ENCODE results near the gene PCIF1. TPM values are rescaled to one million over a fixed set of nuclear protein-coding genes. Genes with fewer than 3 reads are reported as not detected.
A peak's percentile ranks its signal among the peaks of the same experiment; 100 is the strongest.

PCIF1 gene
- total RNA-seq, 1 donor from 2014 or later = 13.0 TPM

DNA sequence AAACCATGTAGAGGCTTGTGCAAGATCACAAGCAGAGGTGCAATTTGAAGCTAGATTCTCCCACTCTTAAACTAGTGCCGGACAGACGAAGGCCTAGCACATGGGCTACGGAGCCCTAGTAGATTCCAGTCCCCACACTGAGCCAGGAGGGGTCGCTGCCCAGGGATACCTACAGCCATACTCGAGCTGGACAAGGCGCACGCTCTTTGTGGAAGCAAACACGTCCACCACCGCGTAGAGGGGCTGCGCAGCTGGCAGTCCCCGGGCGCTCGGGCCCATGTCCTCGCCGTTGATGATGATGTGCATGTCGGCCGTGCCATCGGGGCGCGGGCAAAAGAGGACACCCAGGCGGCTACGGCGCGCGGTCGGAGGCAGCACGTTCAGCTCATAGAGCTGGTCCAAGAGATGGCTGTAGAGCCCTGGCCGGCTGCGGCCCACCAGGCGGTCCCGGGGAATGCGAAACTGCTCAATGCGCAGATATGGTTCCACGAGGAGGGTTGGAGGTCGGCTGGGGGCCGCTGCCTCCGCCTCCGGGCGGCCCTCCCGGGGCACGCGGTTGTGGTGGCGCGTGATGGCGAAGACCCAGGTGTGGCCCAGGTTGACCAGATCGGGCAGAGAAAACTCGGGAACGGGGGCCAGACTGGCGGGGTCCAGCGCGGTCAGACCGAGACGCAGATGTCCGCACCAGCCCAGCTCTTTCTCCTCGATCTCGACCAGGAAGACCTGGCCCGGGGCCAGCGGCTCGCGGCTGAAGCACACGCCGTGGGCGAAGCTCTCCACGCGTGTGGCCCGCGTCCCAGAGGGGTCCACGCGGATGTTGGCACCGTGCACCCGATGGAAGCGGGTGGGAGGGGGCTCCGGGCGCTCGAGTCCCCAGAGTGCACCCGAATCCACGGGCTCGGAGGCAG, 44.2 kb upstream of the PCIF1 start:
- no peak for FAIRE-seq
- H3K4me3 Mint-ChIP-seq (ENCODE audit: unreplicated experiment) = peak overlapping the region; percentile 89
- H3K27ac ChIP-seq (ENCODE audit: low read depth, low read length) = peak overlapping the region; percentile 57

DNA sequence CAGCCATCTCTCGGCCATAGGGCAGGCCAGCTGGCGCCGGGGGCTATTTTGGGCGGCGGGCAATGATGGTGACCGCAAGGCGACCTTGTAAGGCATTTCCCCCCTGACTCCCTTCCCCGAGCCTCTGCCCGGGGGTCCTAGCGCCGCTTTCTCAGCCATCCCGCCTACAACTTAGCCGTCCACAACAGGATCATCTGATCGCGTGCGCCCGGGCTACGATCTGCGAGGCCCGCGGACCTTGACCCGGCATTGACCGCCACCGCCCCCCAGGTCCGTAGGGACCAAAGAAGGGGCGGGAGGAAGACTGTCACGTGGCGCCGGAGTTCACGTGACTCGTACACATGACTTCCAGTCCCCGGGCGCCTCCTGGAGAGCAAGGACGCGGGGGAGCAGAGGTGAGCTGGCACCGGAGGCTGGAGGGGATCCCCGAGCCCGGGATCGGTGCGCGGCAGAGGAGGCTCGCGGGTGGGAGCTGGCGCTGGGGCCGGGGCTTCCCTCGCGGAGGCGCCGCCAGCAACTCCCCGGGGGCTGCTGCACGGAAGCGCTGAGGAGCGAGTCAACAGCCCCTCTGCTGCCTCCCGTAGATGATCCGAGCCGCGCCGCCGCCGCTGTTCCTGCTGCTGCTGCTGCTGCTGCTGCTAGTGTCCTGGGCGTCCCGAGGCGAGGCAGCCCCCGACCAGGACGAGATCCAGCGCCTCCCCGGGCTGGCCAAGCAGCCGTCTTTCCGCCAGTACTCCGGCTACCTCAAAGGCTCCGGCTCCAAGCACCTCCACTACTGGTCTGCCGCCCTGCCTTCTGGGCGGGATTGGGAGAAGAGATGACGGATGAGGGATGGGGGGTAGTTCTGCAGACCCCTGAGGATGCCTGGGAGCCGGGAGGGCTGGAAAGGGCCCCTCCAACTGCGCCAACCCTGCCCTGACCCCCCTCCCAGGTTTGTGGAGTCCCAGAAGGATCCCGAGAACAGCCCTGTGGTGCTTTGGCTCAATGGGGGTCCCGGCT, 43.2 kb upstream of the PCIF1 start, which contains the start of the genes CTSA and NEURL2:
TSS of gene CTSA (plus strand) at position 351 of the 999 bp plus-strand sequence. CDS start at position 585, 234 bp downstream.
TSS of gene NEURL2 (minus strand) at position 224 of the 999 bp plus-strand sequence. CDS start at position 7, 217 bp downstream.
- H3K36me3 Mint-ChIP-seq (ENCODE audit: low read depth, unreplicated experiment) = peaks cover 14% of the 10 kb centered on the region
- H3K79me2 ChIP-seq (ENCODE audit: insufficient read depth, low read length) = peaks cover 16% of the 10 kb centered on the region
- H3K4me3 ChIP-seq (ENCODE audit: insufficient read depth, low read depth, low read length) = peak within 1 kb of the TSS; percentile 77
- TF ChIP-seq EZH2 (IDR thresholded peaks at IDR 0.05; ENCODE audit: insufficient read depth, low read length) = no peak
- TF ChIP-seq, protein P1, sequence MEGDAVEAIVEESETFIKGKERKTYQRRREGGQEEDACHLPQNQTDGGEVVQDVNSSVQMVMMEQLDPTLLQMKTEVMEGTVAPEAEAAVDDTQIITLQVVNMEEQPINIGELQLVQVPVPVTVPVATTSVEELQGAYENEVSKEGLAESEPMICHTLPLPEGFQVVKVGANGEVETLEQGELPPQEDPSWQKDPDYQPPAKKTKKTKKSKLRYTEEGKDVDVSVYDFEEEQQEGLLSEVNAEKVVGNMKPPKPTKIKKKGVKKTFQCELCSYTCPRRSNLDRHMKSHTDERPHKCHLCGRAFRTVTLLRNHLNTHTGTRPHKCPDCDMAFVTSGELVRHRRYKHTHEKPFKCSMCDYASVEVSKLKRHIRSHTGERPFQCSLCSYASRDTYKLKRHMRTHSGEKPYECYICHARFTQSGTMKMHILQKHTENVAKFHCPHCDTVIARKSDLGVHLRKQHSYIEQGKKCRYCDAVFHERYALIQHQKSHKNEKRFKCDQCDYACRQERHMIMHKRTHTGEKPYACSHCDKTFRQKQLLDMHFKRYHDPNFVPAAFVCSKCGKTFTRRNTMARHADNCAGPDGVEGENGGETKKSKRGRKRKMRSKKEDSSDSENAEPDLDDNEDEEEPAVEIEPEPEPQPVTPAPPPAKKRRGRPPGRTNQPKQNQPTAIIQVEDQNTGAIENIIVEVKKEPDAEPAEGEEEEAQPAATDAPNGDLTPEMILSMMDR (IDR thresholded peaks at IDR 0.05; ENCODE audit: insufficient read depth, low read depth, low read length) = no peak
- H3K4me1 Mint-ChIP-seq (ENCODE audit: low read depth, unreplicated experiment) = peaks cover 9% of the 10 kb centered on the region
- peak within 1 kb of the TSS; percentile 88 for H3K9ac ChIP-seq (ENCODE audit: low read length)
- H3K27ac ChIP-seq (ENCODE audit: low read depth, low read length) = peak within 1 kb of the TSS; percentile 57
- no peaks in the 10 kb centered on the region for H3K9me3 ChIP-seq (ENCODE audit: insufficient read depth, low read depth, low read length)
- H3K27me3 ChIP-seq (ENCODE audit: insufficient read depth, low read length) = no peaks in the 10 kb centered on the region
- DNase-seq (ENCODE audit: low read depth) (peak; percentile 79), FAIRE-seq (no peak)
- peak within 1 kb of the TSS; percentile 94 for H2AFZ ChIP-seq (ENCODE audit: low read depth, low read length)
- peaks cover 30% of the 10 kb centered on the region for H3K4me1 ChIP-seq (ENCODE audit: insufficient read depth, low read length)
- peak within 1 kb of the TSS; percentile 99 for H3K4me2 ChIP-seq (ENCODE audit: low read length)
- H3K4me3 Mint-ChIP-seq (ENCODE audit: unreplicated experiment) = peak within 1 kb of the TSS; percentile 89
- H4K20me1 ChIP-seq (ENCODE audit: insufficient read depth, low read length) = peaks cover 28% of the 10 kb centered on the region
- peak within 1 kb of the TSS; percentile 62 for H3K27ac Mint-ChIP-seq (ENCODE audit: unreplicated experiment)
- H3K27me3 Mint-ChIP-seq (ENCODE audit: low read depth, unreplicated experiment) = no peaks in the 10 kb centered on the region
- H3K36me3 ChIP-seq (ENCODE audit: insufficient read depth, low read length) = no peaks in the 10 kb centered on the region
- no peaks in the 10 kb centered on the region for H3K9me3 Mint-ChIP-seq (ENCODE audit: unreplicated experiment)

More for the DNA sequence above, 44.2 kb upstream of the PCIF1 start:
- Histone ChIP-seq H3K36me3 (ENCODE audit: insufficient read depth, low read length) (no peaks in the 10 kb centered on the region), H3K9me3 (ENCODE audit: insufficient read depth, low read depth, low read length) (no peaks in the 10 kb centered on the region), H4K20me1 (ENCODE audit: insufficient read depth, low read length) (peaks cover 28% of the 10 kb centered on the region), H3K79me2 (ENCODE audit: insufficient read depth, low read length) (peaks cover 16% of the 10 kb centered on the region), H3K27me3 (ENCODE audit: insufficient read depth, low read length) (no peaks in the 10 kb centered on the region), H2AFZ (ENCODE audit: low read depth, low read length) (peak overlapping the region; percentile 94), H3K4me2 (ENCODE audit: low read length) (peak overlapping the region; percentile 99), H3K9ac (ENCODE audit: low read length) (peak overlapping the region; percentile 88), H3K4me3 (ENCODE audit: insufficient read depth, low read depth, low read length) (peak overlapping the region; percentile 77), H3K4me1 (ENCODE audit: insufficient read depth, low read length) (peaks cover 30% of the 10 kb centered on the region)
- TF ChIP-seq, protein P1 (IDR thresholded peaks at IDR 0.05; ENCODE audit: insufficient read depth, low read depth, low read length) = peak; percentile 49
- no peak for TF ChIP-seq EZH2 (IDR thresholded peaks at IDR 0.05; ENCODE audit: insufficient read depth, low read length)
- H3K27me3 Mint-ChIP-seq (ENCODE audit: low read depth, unreplicated experiment) = no peaks in the 10 kb centered on the region
- no peaks in the 10 kb centered on the region for H3K9me3 Mint-ChIP-seq (ENCODE audit: unreplicated experiment)
- peaks cover 11% of the 10 kb centered on the region for H3K4me1 Mint-ChIP-seq (ENCODE audit: low read depth, unreplicated experiment)
- DNase-seq (ENCODE audit: low read depth) = peak; percentile 71
- H3K27ac Mint-ChIP-seq (ENCODE audit: unreplicated experiment) = peak overlapping the region; percentile 14
- peaks cover 14% of the 10 kb centered on the region for H3K36me3 Mint-ChIP-seq (ENCODE audit: low read depth, unreplicated experiment)

Measured in astrocyte (in vitro differentiated cells and primary cell).